Effector memory CD4-positive, alpha-beta T cell (primary cell): ENCODE measurements around the gene TSPEAR.

Experiments used
- DNase-seq, 3 donors: peaks; one replicate each; pipeline ENCODE4 v3.0.0-alpha.2; 2020
- H3K27ac ChIP-seq: 2 replicates; pipeline ENCODE4 v1.7.0; 2013; ENCODE audit warnings: mild to moderate bottlenecking, low read length, moderate library complexity; ENCODE audit not compliant: insufficient read depth, poor library complexity, severe bottlenecking
- H3K27me3 ChIP-seq: replicated peaks from 2 replicates; pipeline ENCODE4 v1.7.0; 2013; ENCODE audit warnings: mild to moderate bottlenecking, low read length; ENCODE audit not compliant: insufficient read depth, control insufficient read depth, poor library complexity, severe bottlenecking
- H3K36me3 ChIP-seq: 2 replicates; pipeline ENCODE4 v1.7.0; 2013; ENCODE audit warnings: mild to moderate bottlenecking, low read length, moderate library complexity; ENCODE audit not compliant: control insufficient read depth, insufficient read depth
- H3K4me1 ChIP-seq: 2 replicates; pipeline ENCODE4 v1.7.0; 2013; ENCODE audit warnings: low read length, mild to moderate bottlenecking; ENCODE audit not compliant: control insufficient read depth, insufficient read depth, poor library complexity, severe bottlenecking
- H3K4me3 ChIP-seq: 2 replicates; pipeline ENCODE4 v1.7.0; 2013; ENCODE audit warnings: low read length, low read depth, mild to moderate bottlenecking; ENCODE audit not compliant: insufficient read depth, poor library complexity, severe bottlenecking
- H3K9me3 ChIP-seq: 2 replicates; pipeline ENCODE4 v1.7.0; 2013; ENCODE audit warnings: mild to moderate bottlenecking, low read length, moderate library complexity; ENCODE audit not compliant: control insufficient read depth

TSPEAR gene

DNA sequence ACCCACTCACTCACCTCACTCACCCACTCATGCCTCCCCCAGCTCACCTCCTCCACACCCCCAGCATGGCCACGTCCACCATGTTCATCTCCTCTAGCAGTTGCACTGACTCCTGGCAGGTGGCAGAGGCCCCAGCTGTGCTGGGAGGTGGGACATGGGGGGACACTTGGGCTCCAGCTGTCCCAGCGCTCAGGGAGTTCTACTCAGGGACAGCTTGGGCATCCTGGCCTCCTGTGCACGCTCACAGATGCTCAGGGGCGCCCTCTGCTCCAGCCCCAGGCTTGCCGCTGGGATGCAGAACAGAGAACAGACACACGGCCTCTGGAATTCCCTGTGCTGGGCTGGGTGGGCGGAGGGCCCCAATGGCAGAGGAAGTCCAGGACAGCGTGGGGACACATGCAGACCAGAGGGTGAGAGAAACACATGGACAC, 94.3 kb downstream of the TSPEAR start:
- no peak overlapping the region for H3K4me3 ChIP-seq
- H3K27me3 ChIP-seq, result no peaks in the 10 kb centered on the region
- H3K27ac ChIP-seq, result no peak overlapping the region
- H3K4me1 ChIP-seq, result peaks cover 25% of the 10 kb centered on the region
- no peaks in the 10 kb centered on the region for H3K9me3 ChIP-seq
- no peaks in the 10 kb centered on the region for H3K36me3 ChIP-seq
- DNase-seq, result no peak

DNA sequence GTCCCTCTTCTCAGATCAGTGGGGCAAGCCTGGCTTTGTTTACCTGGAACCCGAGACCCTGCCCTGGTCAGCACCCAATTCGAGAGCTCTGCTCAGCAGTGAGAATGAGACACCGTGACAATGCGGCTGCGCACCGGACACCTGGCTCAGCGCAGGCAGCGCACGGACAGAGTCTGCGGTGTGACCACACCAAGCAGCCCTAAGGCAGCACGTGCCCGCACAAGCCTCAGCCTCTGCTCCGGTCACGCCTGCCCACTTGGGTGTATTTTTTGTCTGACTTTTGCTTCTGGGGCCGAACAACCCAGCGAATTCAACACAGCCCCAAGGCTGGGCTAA, 94.8 kb downstream of the TSPEAR start:
- no peaks in the 10 kb centered on the region for H3K9me3 ChIP-seq
- H3K27me3 ChIP-seq, result no peaks in the 10 kb centered on the region
- peaks cover 25% of the 10 kb centered on the region for H3K4me1 ChIP-seq
- H3K36me3 ChIP-seq, result no peaks in the 10 kb centered on the region
- H3K27ac ChIP-seq, result no peak overlapping the region
- no peak overlapping the region for H3K4me3 ChIP-seq
- DNase-seq, result no peak

DNA sequence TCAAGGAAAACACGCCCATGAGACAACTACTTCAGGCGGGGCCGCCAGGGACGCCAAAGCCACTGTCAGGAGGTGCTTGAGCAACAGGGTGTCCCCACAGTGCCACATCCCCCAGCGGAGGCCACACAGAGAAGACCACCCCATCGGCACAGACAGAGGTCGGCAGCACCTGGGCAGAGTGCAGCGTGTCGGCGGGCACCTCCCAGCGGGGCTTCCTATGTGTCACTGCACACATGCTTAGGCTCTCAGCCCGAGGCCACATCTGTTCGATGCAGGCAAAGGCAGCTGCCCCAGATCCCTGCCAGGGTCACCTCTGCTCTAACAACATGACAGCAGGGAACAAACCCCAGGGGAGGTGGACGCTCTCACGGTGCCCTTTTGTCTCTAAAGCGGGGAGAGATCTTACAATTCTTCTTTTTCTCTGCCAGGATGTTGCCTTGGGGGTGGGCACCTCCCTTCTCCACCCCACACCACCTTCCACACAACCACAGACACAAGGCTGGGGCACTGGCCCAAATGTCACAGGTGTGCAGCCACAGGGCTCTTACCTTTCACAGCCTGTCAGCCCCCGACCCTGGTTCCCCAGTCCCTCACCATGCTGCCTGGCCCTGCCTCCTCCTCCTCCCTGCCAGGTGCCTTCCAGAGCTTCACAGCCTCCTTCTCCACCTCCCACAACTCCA, 95.3 kb downstream of the TSPEAR start:
- Histone ChIP-seq H3K27ac (no peak overlapping the region), H3K4me1 (peaks cover 25% of the 10 kb centered on the region), H3K27me3 (no peaks in the 10 kb centered on the region), H3K9me3 (no peaks in the 10 kb centered on the region), H3K4me3 (no peak overlapping the region), H3K36me3 (no peaks in the 10 kb centered on the region)
- no peak for DNase-seq

DNA sequence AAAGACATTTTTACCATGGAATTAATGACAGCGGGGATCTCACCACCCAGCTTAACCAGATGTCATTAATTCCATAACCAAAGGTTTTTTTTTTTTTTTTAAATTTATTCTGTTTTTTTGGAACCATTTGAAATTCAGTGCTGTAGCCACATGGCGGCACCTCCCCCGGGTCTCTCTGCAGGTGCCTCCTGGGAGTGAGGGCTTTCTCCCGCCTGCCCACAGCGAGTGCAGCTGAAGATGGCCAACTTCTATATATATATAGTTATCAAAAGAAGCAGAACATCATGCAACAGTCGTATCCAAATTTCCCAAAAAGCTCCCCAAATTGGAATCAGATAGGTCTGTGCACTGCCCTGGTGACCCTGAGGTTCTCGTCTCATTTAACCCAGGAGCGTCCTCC, 95.9 kb downstream of the TSPEAR start:
- Histone ChIP-seq H3K4me3 (no peak overlapping the region), H3K36me3 (no peaks in the 10 kb centered on the region), H3K27me3 (no peaks in the 10 kb centered on the region), H3K9me3 (no peaks in the 10 kb centered on the region), H3K27ac (no peak overlapping the region), H3K4me1 (peaks cover 25% of the 10 kb centered on the region)
- no peak for DNase-seq

DNA sequence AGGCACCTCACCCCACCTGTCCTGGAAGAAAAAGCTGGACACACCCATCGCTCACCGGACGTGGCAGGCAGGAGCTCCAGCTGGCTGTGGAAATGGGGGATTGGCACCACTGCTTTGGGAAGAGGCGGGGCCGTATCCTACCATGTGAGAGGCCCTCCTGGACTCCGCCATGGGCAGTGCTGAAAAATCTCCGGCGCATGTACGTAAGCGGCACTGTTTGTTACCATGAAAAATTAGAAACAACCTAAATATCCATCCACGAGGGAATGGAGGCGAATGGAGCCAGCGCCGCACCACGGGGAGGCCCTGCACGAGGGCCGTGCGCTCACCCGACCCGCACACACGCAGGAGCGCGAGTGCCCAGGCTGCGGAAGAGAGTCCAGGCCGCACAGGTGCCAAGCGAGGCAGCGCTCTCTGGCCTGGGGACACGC, 96.4 kb downstream of the TSPEAR start:
- H3K36me3 ChIP-seq, result no peaks in the 10 kb centered on the region
- no peak for DNase-seq
- no peaks in the 10 kb centered on the region for H3K9me3 ChIP-seq
- H3K4me1 ChIP-seq, result peaks cover 23% of the 10 kb centered on the region
- H3K27ac ChIP-seq, result no peak overlapping the region
- no peaks in the 10 kb centered on the region for H3K27me3 ChIP-seq
- H3K4me3 ChIP-seq, result no peak overlapping the region

DNA sequence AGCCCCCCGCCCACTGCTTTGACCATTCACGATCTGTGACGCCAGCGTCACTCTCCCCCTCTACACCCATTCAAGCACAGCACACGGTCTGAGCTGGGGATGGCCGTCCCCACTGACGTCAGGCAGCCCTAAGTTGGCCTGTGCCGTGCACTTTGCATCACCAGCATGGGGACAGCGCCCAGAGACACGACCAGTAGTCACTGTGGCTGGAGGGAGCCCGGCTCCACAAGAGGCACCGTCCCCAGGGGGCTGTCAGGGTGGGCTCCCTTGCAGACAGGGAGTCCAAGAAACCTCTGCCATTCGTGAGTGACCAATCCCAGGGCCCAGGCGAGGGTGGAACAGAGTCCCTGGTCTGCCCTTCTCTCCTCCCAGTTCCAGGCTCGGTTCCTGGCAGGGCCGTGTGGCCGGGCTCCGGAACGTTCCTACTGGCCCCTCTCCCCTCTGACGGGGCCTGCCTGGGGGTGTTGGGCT, 97.2 kb downstream of the TSPEAR start:
- peaks cover 15% of the 10 kb centered on the region for H3K4me1 ChIP-seq
- no peak overlapping the region for H3K27ac ChIP-seq
- no peaks in the 10 kb centered on the region for H3K27me3 ChIP-seq
- no peaks in the 10 kb centered on the region for H3K9me3 ChIP-seq
- no peak overlapping the region for H3K4me3 ChIP-seq
- no peak for DNase-seq
- no peaks in the 10 kb centered on the region for H3K36me3 ChIP-seq

DNA sequence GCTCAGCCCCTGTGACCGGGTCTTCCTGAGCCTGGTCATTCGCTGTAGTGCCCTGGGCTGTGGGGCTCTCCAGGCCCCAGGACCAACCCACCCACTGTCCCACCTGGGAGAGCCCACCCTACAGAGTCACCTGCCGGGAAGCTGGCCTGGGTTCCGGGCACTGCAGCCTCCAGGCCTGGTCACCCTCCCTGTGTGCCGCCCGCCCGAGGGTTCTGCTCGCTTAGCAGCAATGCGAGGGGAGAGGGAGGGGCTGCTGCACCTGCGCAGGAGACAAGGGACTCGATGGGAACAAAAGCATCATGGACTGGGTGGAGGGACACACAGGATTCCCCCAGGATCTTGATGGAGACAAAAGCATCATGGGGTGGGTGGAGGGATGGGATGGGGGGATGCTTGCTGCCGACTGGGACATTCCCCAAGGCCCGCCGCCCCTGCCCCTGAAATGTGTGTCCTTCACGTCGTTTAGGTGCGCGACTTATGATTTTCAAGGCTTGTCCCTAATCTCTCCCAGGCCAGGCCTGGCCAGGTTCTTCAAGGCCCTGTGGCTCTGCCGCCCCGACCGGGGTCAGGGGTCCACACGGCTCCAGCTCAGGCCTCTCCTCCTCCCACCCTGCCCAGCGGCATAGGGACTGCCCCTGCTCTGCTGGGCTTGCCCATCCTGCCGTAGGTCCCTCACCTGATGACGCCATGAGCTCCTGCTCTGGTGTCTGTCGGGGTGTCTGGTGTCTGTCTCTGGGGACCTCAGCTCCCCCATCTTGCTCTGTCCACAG, 97.8 kb downstream of the TSPEAR start:
- Histone ChIP-seq H3K4me3 (no peak overlapping the region), H3K4me1 (peaks cover 10% of the 10 kb centered on the region), H3K27ac (no peak overlapping the region), H3K36me3 (no peaks in the 10 kb centered on the region), H3K27me3 (no peaks in the 10 kb centered on the region), H3K9me3 (no peaks in the 10 kb centered on the region)
- DNase-seq, result no peak

DNA sequence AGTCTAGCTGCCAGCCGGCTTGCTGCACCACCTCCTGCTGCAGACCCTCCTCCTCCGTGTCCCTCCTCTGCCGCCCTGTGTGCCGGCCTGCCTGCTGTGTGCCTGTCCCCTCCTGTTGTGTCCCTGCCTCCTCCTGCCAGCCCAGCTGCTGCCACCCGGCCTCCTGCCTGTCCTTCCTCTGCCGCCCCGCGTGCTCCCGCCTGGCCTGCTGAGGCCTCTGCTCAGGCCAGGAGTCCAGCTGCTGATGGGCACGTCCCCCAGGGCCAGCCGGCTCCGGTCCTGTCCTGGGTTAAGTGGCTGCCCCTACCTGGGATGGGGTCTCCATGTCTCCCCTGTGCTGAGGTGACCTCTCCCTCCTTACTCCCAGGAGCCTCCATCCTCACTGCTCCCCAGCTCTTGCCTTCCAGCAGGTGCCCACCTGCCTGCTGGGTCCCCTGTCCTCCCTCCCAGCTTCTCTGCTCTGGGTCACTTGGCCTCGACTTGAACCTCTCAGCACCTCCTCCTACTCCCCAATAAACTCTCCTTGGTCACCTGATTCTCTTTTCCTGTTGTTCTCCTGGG, 98.6 kb downstream of the TSPEAR start:
- no peaks in the 10 kb centered on the region for H3K9me3 ChIP-seq
- H3K36me3 ChIP-seq, result no peaks in the 10 kb centered on the region
- DNase-seq, result no peak
- peaks cover 6% of the 10 kb centered on the region for H3K4me1 ChIP-seq
- H3K4me3 ChIP-seq, result no peak overlapping the region
- H3K27ac ChIP-seq, result no peak overlapping the region
- no peaks in the 10 kb centered on the region for H3K27me3 ChIP-seq

DNA sequence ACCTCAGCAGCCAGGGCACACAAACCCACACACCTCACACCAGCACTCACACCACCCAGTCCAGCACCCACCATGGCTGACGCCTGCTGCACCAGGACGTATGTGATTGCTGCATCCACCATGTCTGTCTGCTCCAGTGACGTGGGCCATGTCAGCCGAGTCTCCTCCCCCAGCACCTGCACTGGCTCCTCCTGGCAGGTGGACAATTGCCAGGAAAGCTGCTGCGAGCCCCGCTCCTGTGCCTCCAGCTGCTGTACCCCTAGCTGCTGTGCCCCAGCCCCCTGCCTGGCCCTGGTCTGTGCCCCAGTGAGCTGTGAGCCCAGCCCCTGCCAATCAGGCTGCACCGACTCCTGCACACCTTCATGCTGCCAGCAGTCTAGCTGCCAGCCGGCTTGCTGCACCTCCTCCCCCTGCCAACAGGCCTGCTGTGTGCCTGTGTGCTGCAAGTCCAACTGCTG, 99.3 kb downstream of the TSPEAR start, which contains the start of gene KRTAP10-8:
Gene KRTAP10-8, plus strand, starts transcription at position 51 of the 458 bp plus-strand sequence. Its CDS starts 22 bp downstream, at position 73.
- no peak within 1 kb of the TSS for H3K27ac ChIP-seq
- no peaks in the 10 kb centered on the region for H3K9me3 ChIP-seq
- no peaks in the 10 kb centered on the region for H3K36me3 ChIP-seq
- peaks cover 6% of the 10 kb centered on the region for H3K4me1 ChIP-seq
- no peak for DNase-seq
- H3K4me3 ChIP-seq, result no peak within 1 kb of the TSS
- H3K27me3 ChIP-seq, result no peaks in the 10 kb centered on the region

DNA sequence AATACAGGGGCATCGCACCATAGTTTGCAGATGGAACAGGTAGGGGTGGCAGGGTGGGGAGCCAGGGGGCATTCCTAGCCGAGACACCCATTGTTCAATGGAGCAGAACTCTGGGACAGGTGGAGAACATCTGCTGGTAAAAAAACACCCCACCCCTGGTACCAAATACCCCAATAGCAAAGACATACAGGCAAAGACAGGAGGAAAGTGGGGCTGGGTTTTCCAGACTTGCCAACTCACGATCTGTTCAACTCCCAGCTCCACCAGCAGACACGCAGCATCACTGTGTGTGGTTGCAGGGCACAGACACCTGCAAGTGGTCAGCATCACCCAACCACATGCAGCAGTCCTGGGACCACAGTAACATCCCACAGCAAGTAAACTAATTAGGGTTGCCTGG, 99.8 kb downstream of the TSPEAR start:
- DNase-seq, result no peak
- H3K9me3 ChIP-seq, result no peaks in the 10 kb centered on the region

More for the DNA sequence above, 99.8 kb downstream of the TSPEAR start:
- peaks cover 6% of the 10 kb centered on the region for H3K4me1 ChIP-seq
- H3K27me3 ChIP-seq, result no peaks in the 10 kb centered on the region
- no peak overlapping the region for H3K4me3 ChIP-seq
- no peak overlapping the region for H3K27ac ChIP-seq
- no peaks in the 10 kb centered on the region for H3K36me3 ChIP-seq
